ENCODE data around the gene TAF4. TPM values are rescaled to one million over a fixed set of nuclear protein-coding genes. Genes with fewer than 3 reads are reported as not detected.
"Not testable (repeated sequence)": the region's sequence is repeated elsewhere in the genome, so short reads cannot be mapped to it uniquely, and the experiment has no call there.

TAF4 gene
- total and polyA plus RNA-seq, 7 experiments from 2014 or later = 0.74 to 43.7 (median 20.8) TPM

DNA sequence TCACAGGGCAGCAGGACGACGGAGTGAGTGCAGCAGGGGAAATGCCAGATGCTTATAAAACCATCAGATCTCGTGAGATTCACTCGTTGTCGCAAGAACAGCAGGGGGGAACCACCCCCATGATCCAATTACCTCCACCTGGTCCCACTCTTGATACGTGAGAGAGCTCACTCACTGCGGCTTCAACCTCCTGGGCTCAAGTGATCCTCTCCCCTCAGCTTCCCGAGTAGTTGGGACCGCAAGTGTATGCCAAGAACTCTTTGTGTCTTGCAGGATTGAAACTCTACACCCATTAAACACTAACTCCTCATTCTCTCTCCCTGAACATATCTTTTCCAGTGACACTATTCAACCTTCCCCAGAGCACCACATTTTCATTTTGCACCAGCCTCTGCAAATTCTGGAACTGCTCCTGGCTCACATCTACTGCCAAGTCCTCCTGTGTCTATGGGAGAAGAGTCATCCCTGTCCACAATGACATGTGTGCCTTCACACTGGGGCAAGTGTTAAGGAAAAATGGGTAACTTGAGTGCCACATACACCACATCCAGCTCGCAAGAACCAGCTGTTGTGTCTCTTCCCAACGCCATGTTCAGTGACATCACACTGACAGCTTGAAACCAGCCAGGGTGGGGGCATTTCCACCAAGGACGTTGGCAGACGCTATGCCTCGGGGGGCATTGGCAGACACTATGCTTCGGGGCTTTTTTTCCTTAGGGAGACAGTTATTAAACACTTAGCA is 14.7 kb upstream of the TAF4 start:
- DNase-seq = no peak
- ATAC-seq = no peak

GRCh38 chr20:62079166-62079565 is 13.5 kb upstream of the TAF4 start:
- ChIA-PET POLR2A (no interaction called here), CTCF (no interaction called here)
- Histone ChIP-seq H3K4me3 (ENCODE audit: low read length) (no peak overlapping the region), H3K27ac (ENCODE audit: low read depth, low read length) (no peak overlapping the region), H3K4me1 (ENCODE audit: control insufficient read depth in 2 of 2, insufficient read depth in 2 of 2, low read length in 2 of 2) (no peaks in the 10 kb centered on the region), H3K27me3 (ENCODE audit: control insufficient read depth in 2 of 2, insufficient read depth in 2 of 2, low read length in 2 of 2) (no peaks in the 10 kb centered on the region), H3K9me3 (ENCODE audit: control insufficient read depth in 2 of 3, low read length in 3 of 3) (peaks cover 0 to 17% (median 4%) of the 10 kb centered on the region in 3 experiments), H3K36me3 (ENCODE audit: control insufficient read depth in 2 of 3, insufficient read depth in 3 of 3, low read length in 3 of 3) (no peaks in the 10 kb centered on the region)
- H3K4me1 Mint-ChIP-seq = no peaks in the 10 kb centered on the region
- ATAC-seq (no peak), DNase-seq (no peak)
- H3K4me3 Mint-ChIP-seq = no peak overlapping the region
- peaks cover 5 to 61% (median 25%) of the 10 kb centered on the region in 11 donors for H3K9me3 Mint-ChIP-seq
- intact Hi-C loops (cut with micrococcal nuclease) = no loop called here
- no peak overlapping the region for H3K27ac Mint-ChIP-seq
- H3K36me3 Mint-ChIP-seq = peaks cover 3 to 22% (median 5%) of the 10 kb centered on the region in 5 donors
- H3K27me3 Mint-ChIP-seq = peaks cover 0 to 6% (median 0%) of the 10 kb centered on the region in 5 donors

More for the DNA sequence above, 14.7 kb upstream of the TAF4 start:
- peaks cover 0 to 13% (median 8%) of the 10 kb centered on the region in 5 donors for H3K27me3 Mint-ChIP-seq
- Histone ChIP-seq H3K27ac (ENCODE audit: low read depth, low read length) (no peak overlapping the region), H3K27me3 (ENCODE audit: control insufficient read depth in 2 of 2, insufficient read depth in 2 of 2, low read length in 2 of 2) (no peaks in the 10 kb centered on the region), H3K4me3 (ENCODE audit: low read length) (no peak overlapping the region), H3K9me3 (ENCODE audit: control insufficient read depth in 2 of 3, low read length in 3 of 3) (peaks cover 0 to 15% (median 4%) of the 10 kb centered on the region in 3 experiments), H3K4me1 (ENCODE audit: control insufficient read depth in 2 of 2, insufficient read depth in 2 of 2, low read length in 2 of 2) (no peaks in the 10 kb centered on the region), H3K36me3 (ENCODE audit: control insufficient read depth in 2 of 3, insufficient read depth in 3 of 3, low read length in 3 of 3) (no peaks in the 10 kb centered on the region)
- no peaks in the 10 kb centered on the region for H3K4me1 Mint-ChIP-seq
- no peak overlapping the region for H3K4me3 Mint-ChIP-seq
- no peak overlapping the region for H3K27ac Mint-ChIP-seq
- intact Hi-C loops (cut with micrococcal nuclease) = no loop called here
- POLR2A ChIA-PET = no interaction called here
- peaks cover 0 to 18% (median 4%) of the 10 kb centered on the region in 5 donors for H3K36me3 Mint-ChIP-seq
- H3K9me3 Mint-ChIP-seq = peaks cover 0 to 49% (median 19%) of the 10 kb centered on the region in 11 donors
- CTCF ChIA-PET = no interaction called here

DNA sequence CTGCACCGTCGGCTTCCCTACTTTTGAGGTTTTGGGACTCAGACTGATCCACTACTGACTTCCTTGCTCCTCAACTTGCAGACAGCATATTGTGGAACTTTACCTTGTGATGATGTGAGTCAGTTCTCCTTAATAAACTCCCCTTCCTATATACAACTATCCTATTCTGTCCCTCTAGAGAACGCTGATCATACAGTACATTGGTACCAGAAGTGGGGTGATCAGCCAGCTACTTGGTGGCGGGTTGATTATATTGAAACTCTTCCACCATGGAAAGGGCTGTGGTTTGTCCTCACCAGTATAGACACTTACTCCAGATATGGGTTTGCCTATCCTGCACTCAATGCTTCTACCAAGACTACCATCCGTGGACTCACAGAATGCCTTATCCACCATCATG is 7.6 kb upstream of the TAF4 start:
- no peak overlapping the region for H3K4me3 ChIP-seq (ENCODE audit: low read length)
- ATAC-seq (no peak), DNase-seq (no peak)
- H3K4me3 Mint-ChIP-seq = no peak overlapping the region
- intact Hi-C loops (cut with micrococcal nuclease) = no loop called here
- H3K9me3 Mint-ChIP-seq = peaks cover 3 to 63% (median 33%) of the 10 kb centered on the region in 11 donors
- no peaks in the 10 kb centered on the region for H3K4me1 ChIP-seq (ENCODE audit: control insufficient read depth in 2 of 2, insufficient read depth in 2 of 2, low read length in 2 of 2)
- ChIA-PET POLR2A (interaction anchor here (1.1 kb wide), 1 partner anchor 44 kb away, joined by 3 read pairs; no protein-coding TSS in a partner anchor), CTCF (no interaction called here)
- H3K36me3 ChIP-seq (ENCODE audit: control insufficient read depth in 2 of 3, insufficient read depth in 3 of 3, low read length in 3 of 3) = no peaks in the 10 kb centered on the region
- H3K9me3 ChIP-seq (ENCODE audit: control insufficient read depth in 2 of 3, low read length in 3 of 3) = peaks cover 0 to 23% (median 4%) of the 10 kb centered on the region in 3 experiments
- peaks cover 0 to 5% (median under 1%) of the 10 kb centered on the region in 7 donors for H3K4me1 Mint-ChIP-seq
- H3K27ac ChIP-seq (ENCODE audit: low read depth, low read length) = no peak overlapping the region
- no peak overlapping the region for H3K27ac Mint-ChIP-seq
- peaks cover 0 to 4% (median 0%) of the 10 kb centered on the region in 5 donors for H3K27me3 Mint-ChIP-seq
- no peaks in the 10 kb centered on the region for H3K27me3 ChIP-seq (ENCODE audit: control insufficient read depth in 2 of 2, insufficient read depth in 2 of 2, low read length in 2 of 2)
- H3K36me3 Mint-ChIP-seq = peaks cover 2 to 17% (median 8%) of the 10 kb centered on the region in 5 donors

- POLR2A ChIA-PET; intact Hi-C loops (cut with micrococcal nuclease); H3K27me3 ChIP-seq (ENCODE audit: control insufficient read depth in 2 of 2, insufficient read depth in 2 of 2, low read length in 2 of 2); H3K36me3 ChIP-seq (ENCODE audit: control insufficient read depth in 2 of 3, insufficient read depth in 3 of 3, low read length in 3 of 3); H3K27ac Mint-ChIP-seq; H3K27me3 Mint-ChIP-seq; H3K27ac ChIP-seq (ENCODE audit: low read depth, low read length); DNase-seq; ATAC-seq; CTCF ChIA-PET; H3K4me3 Mint-ChIP-seq; H3K4me3 ChIP-seq (ENCODE audit: low read length): not testable (repeated sequence)
- peaks cover 3 to 50% (median 26%) of the 10 kb centered on the region in 11 donors for H3K9me3 Mint-ChIP-seq
- H3K4me1 Mint-ChIP-seq = peaks cover 11 to 20% (median 15%) of the 10 kb centered on the region in 7 donors
- H3K36me3 Mint-ChIP-seq = peaks cover 2 to 17% (median 8%) of the 10 kb centered on the region in 5 donors
- Histone ChIP-seq H3K9me3 (ENCODE audit: control insufficient read depth in 2 of 3, low read length in 3 of 3) (peaks cover 0 to 23% (median 4%) of the 10 kb centered on the region in 3 experiments), H3K4me1 (ENCODE audit: control insufficient read depth in 2 of 2, insufficient read depth in 2 of 2, low read length in 2 of 2) (peaks cover 12 to 13% of the 10 kb centered on the region in 2 donors)
Measured at GRCh38 chr20:62071669-62072430, 6.2 kb upstream of the TAF4 start.

GRCh38 chr20:62069741-62070216 is 4.1 kb upstream of the TAF4 start:
- POLR2A ChIA-PET = interaction anchor here (5.2 kb wide), 1 partner anchor 50 kb away, joined by 109 read pairs; the partner anchor contains the start of gene LSM14B
- no peaks in the 10 kb centered on the region for H3K36me3 ChIP-seq (ENCODE audit: control insufficient read depth in 2 of 3, insufficient read depth in 3 of 3, low read length in 3 of 3)
- H3K9me3 ChIP-seq (ENCODE audit: control insufficient read depth in 2 of 3, low read length in 3 of 3) = peaks cover 0 to 12% (median 0%) of the 10 kb centered on the region in 3 experiments
- ATAC-seq (no peak), DNase-seq (no peak)
- intact Hi-C loops (cut with micrococcal nuclease) = loop anchor here (5.0 to 10.0 kb wide), 2 partner anchors 233 to 315 kb away; partner anchors contain the start of genes ADRM1 (in 1 of the 2) and RPS21 (in 1 of the 2)
- peaks cover 13 to 14% of the 10 kb centered on the region in 2 donors for H3K4me1 ChIP-seq (ENCODE audit: control insufficient read depth in 2 of 2, insufficient read depth in 2 of 2, low read length in 2 of 2)
- Mint-ChIP-seq H3K4me3 (no peak overlapping the region), H3K27ac (peak overlapping the region in 1 of 9 donors; percentile 19), H3K4me1 (peaks cover 11 to 22% (median 18%) of the 10 kb centered on the region in 7 donors), H3K36me3 (peaks cover 0 to 8% (median 5%) of the 10 kb centered on the region in 5 donors), H3K9me3 (peaks cover 0 to 30% (median 14%) of the 10 kb centered on the region in 11 donors), H3K27me3 (peaks cover 0 to 4% (median 0%) of the 10 kb centered on the region in 5 donors)
- CTCF ChIA-PET = no interaction called here
- H3K4me3 ChIP-seq (ENCODE audit: low read length) = no peak overlapping the region
- no peaks in the 10 kb centered on the region for H3K27me3 ChIP-seq (ENCODE audit: control insufficient read depth in 2 of 2, insufficient read depth in 2 of 2, low read length in 2 of 2)
- H3K27ac ChIP-seq (ENCODE audit: low read depth, low read length) = no peak overlapping the region

DNA sequence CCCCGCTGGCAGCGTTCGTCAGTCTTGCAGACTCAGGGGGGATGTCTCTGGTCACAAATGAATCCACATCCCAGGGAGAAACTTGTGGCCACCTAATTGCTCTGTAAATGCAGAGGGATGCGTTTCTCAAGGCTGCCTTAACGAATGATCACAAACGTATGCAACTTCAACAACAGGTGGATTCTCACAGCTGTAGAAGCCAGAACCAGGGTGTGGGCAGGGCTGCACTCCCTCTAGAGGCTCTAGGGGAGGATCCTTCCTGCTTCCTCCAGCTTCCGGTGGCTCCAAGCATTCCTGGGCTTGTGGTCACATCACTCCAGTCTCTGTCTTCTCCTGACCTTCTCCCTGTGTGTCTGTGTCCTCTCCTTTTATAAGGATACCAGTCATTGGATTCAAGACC is 3.3 kb upstream of the TAF4 start:
- no peak overlapping the region for H3K27ac ChIP-seq (ENCODE audit: low read depth, low read length)
- H3K4me3 Mint-ChIP-seq = peak overlapping the region in 3 of 10 donors; percentile 9 to 45 (median 10)
- H3K4me1 Mint-ChIP-seq = peaks cover 11 to 24% (median 19%) of the 10 kb centered on the region in 7 donors
- peak overlapping the region in 1 of 9 donors; percentile 41 for H3K27ac Mint-ChIP-seq
- DNase-seq = no peak
- H3K36me3 Mint-ChIP-seq = peaks cover 0 to 8% (median 5%) of the 10 kb centered on the region in 5 donors
- ChIA-PET POLR2A (interaction anchor here (0.7 to 5.2 kb wide), 4 partner anchors 10 to 74 kb away, joined by 5 to 109 read pairs (median 34); partner anchors contain the start of genes LSM14B, PSMA7 and SS18L1), CTCF (no interaction called here)
- ATAC-seq = no peak
- H3K36me3 ChIP-seq (ENCODE audit: control insufficient read depth in 2 of 3, insufficient read depth in 3 of 3, low read length in 3 of 3) = no peaks in the 10 kb centered on the region
- H3K4me3 ChIP-seq (ENCODE audit: low read length) = no peak overlapping the region
- peaks cover 14 to 16% of the 10 kb centered on the region in 2 donors for H3K4me1 ChIP-seq (ENCODE audit: control insufficient read depth in 2 of 2, insufficient read depth in 2 of 2, low read length in 2 of 2)
- peaks cover 0 to 12% (median 0%) of the 10 kb centered on the region in 3 experiments for H3K9me3 ChIP-seq (ENCODE audit: control insufficient read depth in 2 of 3, low read length in 3 of 3)
- peaks cover 0 to 23% (median 10%) of the 10 kb centered on the region in 11 donors for H3K9me3 Mint-ChIP-seq
- intact Hi-C loops (cut with micrococcal nuclease) = loop anchor here (5.0 to 10.0 kb wide), 2 partner anchors 233 to 316 kb away; partner anchors contain the start of genes ADRM1 (in 1 of the 2) and RPS21 (in 1 of the 2)
- peaks cover 0 to 4% (median 0%) of the 10 kb centered on the region in 5 donors for H3K27me3 Mint-ChIP-seq
- no peaks in the 10 kb centered on the region for H3K27me3 ChIP-seq (ENCODE audit: control insufficient read depth in 2 of 2, insufficient read depth in 2 of 2, low read length in 2 of 2)

All from naive thymus-derived CD4-positive, alpha-beta T cell (primary cell).